Liver (tissue), 3 donors: Measurements from ENCODE around the gene GADL1.

ENCODE experiments used
- CTCF ChIP-seq: fragments of 150-350 bp; IDR thresholded peaks from 2 replicates; pipeline ENCODE4 v1.5.1; 2017; ENCODE audit warnings: improper control_type of control experiment, low read depth, low read length; ENCODE audit not compliant: missing input control
- MAX ChIP-seq: IDR thresholded peaks from 2 replicates; pipeline ENCODE4 v1.6.1; 2016; ENCODE audit warnings: antibody characterized with exemption
- TAF1 ChIP-seq: conservative IDR thresholded peaks from 2 replicates; pipeline ENCODE4 v1.6.1; 2016; ENCODE audit warnings: antibody characterized with exemption, mild to moderate bottlenecking
- YY1 ChIP-seq: IDR thresholded peaks from 2 replicates; pipeline ENCODE4 v1.6.1; 2016; ENCODE audit warnings: antibody characterized with exemption, mild to moderate bottlenecking
- donor health status: healthy.
- donor health status: healthy.

GRCh38 chr3:30702038-30702827, 192.2 kb downstream of the GADL1 start:
- TF ChIP-seq TAF1 (no peak), CTCF (no peak), YY1 (no peak), MAX (no peak)
